Activated CD8-positive, alpha-beta memory T cell treated with anti-CD3 and anti-CD28 coated beads, Interleukin-2, amount 50 U/mL, for 24 hours (primary cell): ENCODE data around the gene C15orf39.
"Not testable (repeated sequence)": the region's sequence is repeated elsewhere in the genome, so short reads cannot be mapped to it uniquely, and the experiment has no call there.

Source experiments
- DNase-seq: peaks from one replicate; pipeline ENCODE4 v3.0.0-alpha.2; 2020; ENCODE audit errors: extremely low read depth

The C15orf39 gene

GRCh38 chr15:75212200-75212858, 10.6 kb downstream of the C15orf39 start:
- no peak for DNase-seq

- DNase-seq: no peak
These were observed 11.6 kb downstream of the C15orf39 start for GRCh38 chr15:75213212-75213767.

GRCh38 chr15:75213768-75214221, 12.1 kb downstream of the C15orf39 start:
- DNase-seq: no peak

- DNase-seq: no peak
These were observed 12.8 kb downstream of the C15orf39 start for GRCh38 chr15:75214293-75215096.

DNA sequence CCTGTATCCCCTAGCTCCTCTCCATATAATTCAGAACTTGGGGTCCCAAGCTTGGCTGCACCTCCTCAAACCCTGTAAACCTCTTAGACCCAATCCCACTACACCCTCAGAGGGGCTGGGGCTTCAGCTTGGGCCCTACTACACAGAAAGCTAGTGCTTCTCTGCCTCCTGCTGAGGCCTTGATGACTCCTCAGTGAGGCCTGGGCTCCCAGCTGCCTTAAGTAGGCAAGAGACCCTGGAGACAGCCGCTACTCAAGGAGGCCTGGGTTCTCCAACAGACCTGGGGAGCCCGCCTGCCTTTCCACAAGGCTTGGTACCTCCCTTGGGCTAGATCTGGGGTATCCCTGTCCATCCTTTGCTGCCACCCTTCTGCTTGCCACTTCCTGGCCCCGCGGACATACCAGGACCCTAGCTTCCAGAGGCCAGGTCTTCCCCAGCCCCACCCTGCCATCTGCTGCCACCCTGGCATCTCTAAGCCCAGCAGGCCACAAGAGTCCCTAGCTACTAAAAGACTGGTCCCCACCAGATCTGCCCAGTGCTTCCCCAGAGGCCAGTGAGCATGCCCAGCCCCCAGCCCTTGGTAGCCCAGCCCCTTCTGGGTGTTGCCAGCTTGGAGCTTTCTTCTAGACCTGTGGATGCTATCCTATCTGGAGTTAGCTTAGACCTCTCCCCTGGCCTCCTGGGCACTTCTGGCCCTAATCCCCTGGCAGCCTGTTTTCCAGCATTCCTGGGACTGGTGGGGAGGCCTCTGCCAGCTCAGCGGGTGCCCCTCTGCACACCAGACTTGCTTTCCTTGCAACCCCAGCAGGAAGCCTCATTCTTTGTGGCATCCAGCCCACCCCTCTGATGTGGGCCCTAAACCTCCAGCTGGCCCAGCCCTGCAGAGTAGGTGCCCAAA, 13.7 kb downstream of the C15orf39 start:
- DNase-seq: no peak

- no peak for DNase-seq
These were observed 15.3 kb downstream of the C15orf39 start for GRCh38 chr15:75217012-75217411.

- not testable (repeated sequence) for DNase-seq
These were observed 15.9 kb downstream of the C15orf39 start for GRCh38 chr15:75217574-75217973.

- not testable (repeated sequence) for DNase-seq
These were observed 17.8 kb downstream of the C15orf39 start for GRCh38 chr15:75219507-75219929.

GRCh38 chr15:75223688-75224087, 22.0 kb downstream of the C15orf39 start:
- no peak for DNase-seq

DNA sequence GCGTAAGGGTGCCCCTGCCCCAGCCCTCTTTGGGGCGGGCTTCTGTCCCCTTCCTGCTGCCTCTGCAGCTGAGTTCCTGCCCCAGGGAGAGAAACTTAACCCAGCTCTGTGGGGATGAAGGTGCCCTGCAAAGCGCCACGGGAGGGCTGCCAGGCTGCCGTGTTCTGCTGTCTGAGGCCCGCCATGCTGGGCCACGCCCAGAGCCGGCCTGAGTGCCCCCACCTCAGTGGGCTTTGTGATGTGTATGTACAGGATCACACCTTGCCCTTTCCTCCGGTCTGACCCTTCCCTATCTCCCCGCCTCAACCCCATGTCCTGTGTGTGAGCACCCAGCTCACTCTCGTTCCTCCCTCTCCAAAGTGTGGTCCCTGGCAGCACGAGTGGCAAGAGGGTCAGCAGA, 22.6 kb downstream of the C15orf39 start:
- no peak for DNase-seq

- DNase-seq: not testable (repeated sequence)
These were observed 23.6 kb downstream of the C15orf39 start for GRCh38 chr15:75225102-75225836.

DNA sequence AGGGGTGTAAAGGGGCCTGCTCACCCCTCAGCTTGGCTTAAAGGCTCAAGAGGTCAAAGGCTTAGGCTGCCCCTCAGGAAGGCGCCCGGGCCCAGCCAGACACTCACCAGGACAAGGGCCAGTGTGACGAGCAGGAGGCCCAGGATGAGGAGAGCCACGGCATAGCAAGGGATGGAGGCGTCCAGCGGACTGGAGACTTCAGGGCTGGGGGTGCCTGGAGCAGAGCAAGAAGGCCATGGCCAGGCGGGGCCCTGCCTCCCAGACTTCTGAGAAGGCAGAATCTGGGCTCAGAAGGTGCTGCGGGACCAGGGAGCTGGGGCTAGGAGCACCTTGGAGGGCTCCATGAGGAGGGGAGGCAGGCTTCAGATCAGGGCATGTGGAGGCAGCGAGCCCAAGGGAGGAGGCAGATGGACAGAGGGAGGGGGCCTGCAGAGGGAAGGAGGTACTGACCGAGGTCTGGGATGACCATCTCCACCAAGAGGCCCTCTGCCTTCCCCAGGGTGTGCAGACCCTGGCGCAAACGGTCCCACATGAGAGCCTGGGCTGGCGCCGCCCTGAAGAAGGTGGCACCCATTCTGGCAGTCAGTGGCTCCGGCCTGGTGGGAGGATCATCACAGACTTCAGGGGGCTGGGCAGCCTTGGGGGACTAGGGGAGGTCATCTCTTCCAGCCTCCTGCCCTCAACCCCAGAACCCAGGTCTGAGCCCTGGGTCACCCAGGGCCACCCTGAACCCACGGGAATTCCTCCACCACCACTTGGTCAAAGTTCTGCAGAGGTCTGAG, 24.5 kb downstream of the C15orf39 start:
- DNase-seq: no peak

GRCh38 chr15:75227112-75227511, 25.4 kb downstream of the C15orf39 start:
- not testable (repeated sequence) for DNase-seq

GRCh38 chr15:75227663-75228280, 26.1 kb downstream of the C15orf39 start:
- DNase-seq: no peak

DNA sequence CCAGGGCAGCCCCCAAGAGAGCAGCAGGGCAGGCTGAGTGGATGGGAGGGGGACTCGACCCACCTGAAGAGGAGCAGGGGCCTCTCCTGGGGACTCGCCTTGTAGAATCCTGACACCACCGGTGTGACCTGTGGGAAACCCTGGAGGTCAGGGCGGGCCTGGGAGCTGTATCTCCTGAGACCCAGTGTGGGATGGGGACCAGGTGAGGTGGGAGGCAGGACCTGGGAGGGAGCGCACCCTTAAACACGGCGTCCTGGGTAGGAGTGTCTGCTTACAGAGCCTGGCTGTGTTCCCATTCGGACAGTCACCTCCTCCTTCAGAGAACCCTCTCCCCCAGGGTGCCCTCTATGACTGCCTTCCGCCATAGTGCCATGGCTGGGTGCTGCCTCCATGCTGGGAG, 27.1 kb downstream of the C15orf39 start:
- no peak for DNase-seq

GRCh38 chr15:75229191-75230015, 27.7 kb downstream of the C15orf39 start:
- DNase-seq: no peak

DNA sequence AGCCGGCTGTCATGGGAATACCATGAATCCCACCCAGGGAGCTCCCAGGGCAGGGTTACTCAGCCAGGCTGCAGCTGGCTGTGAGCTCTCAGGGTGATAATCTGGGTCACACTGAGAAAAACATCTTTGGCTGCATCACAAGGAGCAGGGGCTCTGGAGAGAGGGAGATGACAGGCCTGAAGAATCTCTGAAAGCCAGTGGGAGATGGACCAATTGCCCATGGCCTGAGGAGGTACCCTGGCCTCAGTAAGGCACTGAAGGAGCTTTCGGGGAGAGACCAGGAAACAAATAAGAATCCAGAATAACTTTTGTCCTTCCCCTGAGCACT, 28.3 kb downstream of the C15orf39 start:
- DNase-seq: no peak

GRCh38 chr15:75230551-75231371, 29.1 kb downstream of the C15orf39 start:
- no peak for DNase-seq
